ENCODE results near the gene MOGAT1. TPM values are rescaled to one million over a fixed set of nuclear protein-coding genes. Genes with fewer than 3 reads are reported as not detected.

Gene MOGAT1
- total and polyA plus RNA-seq, 2 of the 13 experiments (the other 11 are each of a cell fraction or from before 2014, with no cell fraction given): 0.98 to 4.3 TPM

GRCh38 chr2:222733846-222734702 lies 62.6 kb downstream of the MOGAT1 start (continued):
- TF ChIP-seq AKAP8 (CRISPR knock-in tag; IDR thresholded peaks at IDR 0.05): peak; percentile 51; the same call in 1 of the 2 replicates
- TF ChIP-seq ZNF10 (CRISPR knock-in tag; IDR thresholded peaks at IDR 0.05; ENCODE audit: borderline replicate concordance, low read depth): no peak
- peak; percentile 61; the same call in 1 of the 2 replicates for TF ChIP-seq NCOA1 (CRISPR knock-in tag; IDR thresholded peaks at IDR 0.05)
- TF ChIP-seq KDM1A (CRISPR knock-in tag; IDR thresholded peaks at IDR 0.05): peak; percentile 78; the same call in 1 of the 2 replicates
- TF ChIP-seq NR2F2 (IDR thresholded peaks at IDR 0.05; ENCODE audit: borderline replicate concordance, low read depth): peak; percentile 18; the same call in 1 of the 2 replicates
- TF ChIP-seq ZNF143 (CRISPR knock-in tag; IDR thresholded peaks at IDR 0.05): no peak
- TF ChIP-seq ARNT (IDR thresholded peaks at IDR 0.05): no peak
- TF ChIP-seq ZNF281 (CRISPR knock-in tag; IDR thresholded peaks at IDR 0.05; ENCODE audit: borderline replicate concordance): peak; percentile 90
- TF ChIP-seq NCOR1 (IDR thresholded peaks at IDR 0.05; ENCODE audit: borderline replicate concordance, low read length): peak; percentile 77; the same call in 1 of the 2 replicates
- 0 out of 2 replicates have a peak, but pooled peaks have one; percentile 19 for TF ChIP-seq ZXDC (CRISPR knock-in tag; IDR thresholded peaks at IDR 0.05)
- no peak for TF ChIP-seq ZNF3 (CRISPR knock-in tag; IDR thresholded peaks at IDR 0.05)
- no peak for TF ChIP-seq ZNF703 (CRISPR knock-in tag; IDR thresholded peaks at IDR 0.05; ENCODE audit: borderline replicate concordance)
- TF ChIP-seq IKZF4 (CRISPR knock-in tag; IDR thresholded peaks at IDR 0.05; ENCODE audit: borderline replicate concordance, low read depth, not compliant biosample characterization): no peak
- TF ChIP-seq ZNF768 (CRISPR knock-in tag; IDR thresholded peaks at IDR 0.05): no peak; the same call in 1 of the 2 replicates
- peak; percentile 60 for TF ChIP-seq MNT (IDR thresholded peaks at IDR 0.05)
- no peak for TF ChIP-seq ZNF652 (CRISPR knock-in tag; IDR thresholded peaks at IDR 0.05; ENCODE audit: borderline replicate concordance, low read depth)
- TF ChIP-seq ZNF441 (CRISPR knock-in tag; IDR thresholded peaks at IDR 0.05; ENCODE audit: borderline replicate concordance): no peak
- no peak for TF ChIP-seq EZH2 (conservative IDR thresholded peaks at IDR 0.05; ENCODE audit: low read depth, low read length)
- peak; percentile 98 for TF ChIP-seq ELF3 (CRISPR knock-in tag; IDR thresholded peaks at IDR 0.05)
- TF ChIP-seq MIER2 (CRISPR knock-in tag; IDR thresholded peaks at IDR 0.05): peak; percentile 84
- TF ChIP-seq GMEB1 (CRISPR knock-in tag; IDR thresholded peaks at IDR 0.05; ENCODE audit: borderline replicate concordance): no peak; the same call in 1 of the 2 replicates

All from HepG2 (cell line).